Fibroblast of lung (primary cell): ENCODE data around the gene BCL2L13. TPM values are rescaled to one million over a fixed set of nuclear protein-coding genes. Genes with fewer than 3 reads are reported as not detected.

Experiments used
- DNase-seq, 2 donors: peaks; one replicate each; pipeline versions ENCODE4 v3.0.0 to v3.0.0-alpha.2; 2010; ENCODE audit warnings: low read depth in 2 of 2
- H2AFZ ChIP-seq: 2 replicates; pipeline ENCODE4 v1.5.1; 2012; ENCODE audit warnings: low read length, control low read depth, inconsistent platforms
- H3K27ac ChIP-seq: 2 replicates; pipeline ENCODE4 v1.5.1; 2011; ENCODE audit warnings: low read length, control low read depth; ENCODE audit not compliant: insufficient read depth
- H3K27me3 ChIP-seq: 2 replicates; pipeline ENCODE4 v1.5.1; 2011; ENCODE audit warnings: mild to moderate bottlenecking, low read length; ENCODE audit not compliant: control insufficient read depth, insufficient read depth
- H3K36me3 ChIP-seq: 2 replicates; pipeline ENCODE4 v1.5.1; 2011; ENCODE audit warnings: low read length; ENCODE audit not compliant: control insufficient read depth, insufficient read depth
- H3K4me1 ChIP-seq: 2 replicates; pipeline ENCODE4 v1.5.1; 2011; ENCODE audit warnings: low read length; ENCODE audit not compliant: control insufficient read depth, insufficient read depth; ENCODE audit errors: extremely low read depth
- H3K4me2 ChIP-seq: 2 replicates; pipeline ENCODE4 v1.5.1; 2011; ENCODE audit warnings: low read length, control low read depth; ENCODE audit not compliant: insufficient read depth; ENCODE audit errors: extremely low read depth
- H3K4me3 ChIP-seq, 4 experiments: fragments of 200-600 bp in 1 of 4; sonication (generic) in 1 of 4; replicated peaks in 1 of 4; 2 replicates each; pipeline ENCODE4 v1.5.1; 2011 to 2016; ENCODE audit warnings: low read length in 4 of 4, low read depth in 3 of 4, mild to moderate bottlenecking in 3 of 4, control low read depth in 2 of 4, inconsistent platforms in 1 of 4, mixed read lengths in 1 of 4; ENCODE audit not compliant: insufficient read depth in 1 of 4; ENCODE audit errors: control extremely low read depth in 1 of 4
- H3K79me2 ChIP-seq: 2 replicates; pipeline ENCODE4 v1.5.1; 2012; ENCODE audit warnings: mild to moderate bottlenecking, low read length, inconsistent platforms; ENCODE audit not compliant: control insufficient read depth, insufficient read depth
- H3K9ac ChIP-seq: 2 replicates; pipeline ENCODE4 v1.5.1; 2011; ENCODE audit warnings: mild to moderate bottlenecking, low read length, control low read depth; ENCODE audit not compliant: insufficient read depth
- H3K9me3 ChIP-seq: 2 replicates; pipeline ENCODE4 v1.5.1; 2012; ENCODE audit warnings: low read depth, low read length; ENCODE audit not compliant: control insufficient read depth, insufficient read depth
- H4K20me1 ChIP-seq: 2 replicates; pipeline ENCODE4 v1.5.1; 2011; ENCODE audit warnings: low read length; ENCODE audit not compliant: control insufficient read depth, insufficient read depth; ENCODE audit errors: extremely low read depth
- EZH2 ChIP-seq: IDR thresholded peaks from 2 replicates; pipeline ENCODE4 v1.5.1; 2012; ENCODE audit warnings: low read length, control low read depth, mild to moderate bottlenecking; ENCODE audit errors: missing control alignments
- polyA plus RNA-seq, 2 donors: library from polyadenylated mRNA; depleted of rRNA in 1 of 2; stranded (reverse) in 1 of 2; unstranded in 1 of 2; fragments of >200 nt; gene quantifications; 2 replicates each; pipeline ENCODE4 v1.2.1, GENCODE V29; 2011 to 2012; ENCODE audit warnings: missing spikeins in 1 of 2
- total RNA-seq: library from RNA; depleted of rRNA; stranded (reverse); fragments of >200 nt; gene quantifications from 2 replicates; pipeline ENCODE4 v1.2.1, GENCODE V29; 2014
- TF ChIP-seq, protein P1 (sequence below), 2 donors: IDR thresholded peaks in 1 of 2; conservative IDR thresholded peaks in 1 of 2; 1 replicate in 1 of 2; 2 replicates in 1 of 2; pipeline ENCODE4 v1.5.1; 2011 to 2012; ENCODE audit warnings: low read length in 2 of 2, control low read depth in 1 of 2, inconsistent platforms in 1 of 2, low read depth in 1 of 2, mild to moderate bottlenecking in 1 of 2

The BCL2L13 gene
- total and polyA plus RNA-seq, 2 donors (not counting 1 experiment from before 2014, with no cell fraction given), result 65.1 to 76.8 TPM

DNA sequence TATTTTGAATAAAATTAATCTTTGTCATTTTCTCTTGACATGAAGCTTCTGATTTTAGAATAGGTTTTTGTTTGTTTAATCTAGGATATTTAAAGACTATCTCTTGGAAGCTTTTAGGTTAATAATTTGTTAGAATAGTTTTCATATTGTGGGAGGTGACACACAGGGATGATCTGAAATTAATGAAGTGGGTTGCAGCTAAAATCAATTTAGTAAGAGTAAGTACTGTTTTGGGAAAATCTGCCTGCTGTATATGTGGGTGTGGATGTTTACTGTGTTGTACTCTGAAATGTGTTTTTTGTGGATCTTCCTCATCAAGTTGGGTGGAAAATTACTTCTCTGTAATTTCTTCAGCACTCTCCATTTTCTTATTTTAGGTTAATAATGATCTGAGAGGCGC lies 68.4 kb downstream of the BCL2L13 start:
- H3K9me3 ChIP-seq, result no peaks in the 10 kb centered on the region

DNA sequence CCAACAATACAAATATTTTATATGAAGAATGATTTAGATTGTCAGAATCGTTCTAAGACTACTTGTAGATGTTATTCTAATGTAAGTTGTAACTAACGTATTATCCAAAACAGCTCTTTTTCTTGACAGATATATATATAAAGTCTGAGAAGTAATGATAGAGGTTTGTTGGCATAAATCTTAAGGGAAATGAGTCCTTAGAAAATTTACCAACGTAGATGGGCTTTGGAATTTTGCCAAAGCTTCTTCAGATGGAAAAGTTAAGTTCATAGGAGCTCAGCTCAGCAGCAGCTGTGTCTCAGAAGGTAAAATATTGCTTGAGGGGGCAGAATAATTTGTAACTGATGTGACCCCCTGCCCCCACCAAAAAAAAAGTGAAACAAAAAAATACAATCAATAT lies 69.0 kb downstream of the BCL2L13 start:
- Histone ChIP-seq H3K36me3 (no peaks in the 10 kb centered on the region), H3K79me2 (peaks cover 7% of the 10 kb centered on the region), H3K27ac (peak overlapping the region; percentile 57), H3K27me3 (no peaks in the 10 kb centered on the region), H3K4me3 (peak overlapping the region; percentile 36 to 55 (median 46)), H2AFZ (no peak overlapping the region), H3K4me1 (no peaks in the 10 kb centered on the region), H3K9ac (no peak overlapping the region), H3K4me2 (peak overlapping the region; percentile 53), H4K20me1 (no peaks in the 10 kb centered on the region), H3K9me3 (no peaks in the 10 kb centered on the region)
- TF ChIP-seq EZH2, result no peak
- TF ChIP-seq, protein P1, sequence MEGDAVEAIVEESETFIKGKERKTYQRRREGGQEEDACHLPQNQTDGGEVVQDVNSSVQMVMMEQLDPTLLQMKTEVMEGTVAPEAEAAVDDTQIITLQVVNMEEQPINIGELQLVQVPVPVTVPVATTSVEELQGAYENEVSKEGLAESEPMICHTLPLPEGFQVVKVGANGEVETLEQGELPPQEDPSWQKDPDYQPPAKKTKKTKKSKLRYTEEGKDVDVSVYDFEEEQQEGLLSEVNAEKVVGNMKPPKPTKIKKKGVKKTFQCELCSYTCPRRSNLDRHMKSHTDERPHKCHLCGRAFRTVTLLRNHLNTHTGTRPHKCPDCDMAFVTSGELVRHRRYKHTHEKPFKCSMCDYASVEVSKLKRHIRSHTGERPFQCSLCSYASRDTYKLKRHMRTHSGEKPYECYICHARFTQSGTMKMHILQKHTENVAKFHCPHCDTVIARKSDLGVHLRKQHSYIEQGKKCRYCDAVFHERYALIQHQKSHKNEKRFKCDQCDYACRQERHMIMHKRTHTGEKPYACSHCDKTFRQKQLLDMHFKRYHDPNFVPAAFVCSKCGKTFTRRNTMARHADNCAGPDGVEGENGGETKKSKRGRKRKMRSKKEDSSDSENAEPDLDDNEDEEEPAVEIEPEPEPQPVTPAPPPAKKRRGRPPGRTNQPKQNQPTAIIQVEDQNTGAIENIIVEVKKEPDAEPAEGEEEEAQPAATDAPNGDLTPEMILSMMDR (conservative IDR thresholded peaks at IDR 0.05 in 1 of 2, IDR thresholded peaks at IDR 0.05 in 1 of 2; ENCODE audit: low read depth in 1 of 2, low read length in 2 of 2), result no peak
- peak; percentile 20 to 32 for DNase-seq

More for the DNA sequence above, 68.4 kb downstream of the BCL2L13 start:
- Histone ChIP-seq H3K4me2 (peak overlapping the region; percentile 53), H3K4me1 (no peaks in the 10 kb centered on the region), H2AFZ (no peak overlapping the region), H3K27ac (peak overlapping the region; percentile 57), H3K9ac (no peak overlapping the region), H3K36me3 (no peaks in the 10 kb centered on the region), H3K27me3 (no peaks in the 10 kb centered on the region), H4K20me1 (no peaks in the 10 kb centered on the region), H3K4me3 (peak overlapping the region; percentile 36 to 55 (median 46)), H3K79me2 (peaks cover 7% of the 10 kb centered on the region)
- DNase-seq, result no peak
- TF ChIP-seq, protein P1 (conservative IDR thresholded peaks at IDR 0.05 in 1 of 2, IDR thresholded peaks at IDR 0.05 in 1 of 2; ENCODE audit: low read depth in 1 of 2, low read length in 2 of 2), result no peak
- TF ChIP-seq EZH2, result no peak

DNA sequence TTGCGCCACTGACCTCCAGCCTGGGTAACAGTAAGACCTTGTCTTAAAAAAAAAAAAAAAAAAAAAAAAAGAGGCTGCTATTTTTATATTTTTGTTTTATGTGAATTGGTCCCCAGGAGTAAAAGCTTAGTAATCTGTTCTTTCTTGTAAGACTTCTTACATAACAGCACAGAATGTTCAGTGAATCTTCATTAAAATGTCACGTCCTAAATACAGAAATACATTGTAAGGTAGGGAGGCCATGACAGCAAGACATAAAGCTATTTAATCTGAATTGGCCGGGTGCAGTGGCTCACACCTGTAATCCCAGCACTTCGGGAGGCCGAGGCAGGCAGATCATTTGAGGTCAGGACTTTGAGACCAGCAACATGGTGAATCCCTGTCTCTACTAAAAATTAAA lies 71.5 kb downstream of the BCL2L13 start:
- Histone ChIP-seq H3K79me2 (peaks cover 7% of the 10 kb centered on the region), H2AFZ (no peak overlapping the region), H3K27ac (no peak overlapping the region), H3K9me3 (no peaks in the 10 kb centered on the region), H3K4me2 (no peak overlapping the region), H3K4me1 (no peaks in the 10 kb centered on the region), H4K20me1 (no peaks in the 10 kb centered on the region), H3K27me3 (no peaks in the 10 kb centered on the region), H3K4me3 (no peak overlapping the region), H3K36me3 (no peaks in the 10 kb centered on the region), H3K9ac (no peak overlapping the region)
- no peak for TF ChIP-seq EZH2
- TF ChIP-seq, protein P1 (conservative IDR thresholded peaks at IDR 0.05 in 1 of 2, IDR thresholded peaks at IDR 0.05 in 1 of 2; ENCODE audit: low read depth in 1 of 2, low read length in 2 of 2), result no peak
- DNase-seq, result no peak
